RWPE1 (cell line): Measurements from ENCODE around the gene PLEKHB1.

Experiments
- CTCF ChIA-PET: fragments of 350-600 bp; sonication (Branson Sonifier 250); formaldehyde crosslinking; extraction: SDS; loops from one replicate; lab custom pipeline; 2021; lab: Yijun Ruan, JAX
- POLR2A ChIA-PET: fragments of 400-600 bp; formaldehyde crosslinking; extraction: SDS; loops from one replicate; lab custom pipeline; 2020; ENCODE audit warnings: antibody characterized with exemption; ENCODE audit not compliant: low non-redundant PET; lab: Yijun Ruan, JAX
- DNase-seq: peaks from one replicate; pipeline ENCODE4 v3.0.0; 2012; ENCODE audit warnings: low spot score
- H3K27ac ChIP-seq: fragments of 450-650 bp; 2 replicates; pipeline ENCODE4 v1.5.1; 2017
- CTCF ChIP-seq: fragments of 450-650 bp; conservative IDR thresholded peaks from 2 replicates; pipeline ENCODE4 v1.5.1; 2017; ENCODE audit warnings: low read depth, mild to moderate bottlenecking

Gene PLEKHB1

GRCh38 chr11:73633999-73634398, 12.4 kb upstream of the PLEKHB1 start:
- ChIA-PET CTCF (interaction anchor here (0.7 to 0.9 kb wide), 2 partner anchors 8 to 29 kb away, joined by 4 to 5 read pairs; no protein-coding TSS in a partner anchor), POLR2A (no interaction called here)
- DNase-seq = no peak
- TF ChIP-seq CTCF = no peak
- H3K27ac ChIP-seq = no peak overlapping the region

GRCh38 chr11:73635721-73636120, 10.7 kb upstream of the PLEKHB1 start:
- CTCF ChIA-PET = no interaction called here
- POLR2A ChIA-PET = no interaction called here

GRCh38 chr11:73636249-73636648, 10.1 kb upstream of the PLEKHB1 start:
- TF ChIP-seq CTCF = no peak
- CTCF ChIA-PET = interaction anchor here (0.5 to 1.0 kb wide), 2 partner anchors 25 to 107 kb away, joined by 4 read pairs; no protein-coding TSS in a partner anchor
- POLR2A ChIA-PET = no interaction called here
- no peak for DNase-seq
- no peak overlapping the region for H3K27ac ChIP-seq

More at GRCh38 chr11:73635721-73636120, 10.7 kb upstream of the PLEKHB1 start:
- no peak for DNase-seq
- H3K27ac ChIP-seq = no peak overlapping the region
- no peak for TF ChIP-seq CTCF

- TF ChIP-seq CTCF = no peak
- no peak for DNase-seq
- CTCF ChIA-PET = interaction anchor here (0.6 to 1.0 kb wide), 3 partner anchors 11 to 24 kb away, joined by 4 to 9 read pairs (median 4); no protein-coding TSS in a partner anchor
These were observed 9.4 kb upstream of the PLEKHB1 start for GRCh38 chr11:73637012-73637411.

DNA sequence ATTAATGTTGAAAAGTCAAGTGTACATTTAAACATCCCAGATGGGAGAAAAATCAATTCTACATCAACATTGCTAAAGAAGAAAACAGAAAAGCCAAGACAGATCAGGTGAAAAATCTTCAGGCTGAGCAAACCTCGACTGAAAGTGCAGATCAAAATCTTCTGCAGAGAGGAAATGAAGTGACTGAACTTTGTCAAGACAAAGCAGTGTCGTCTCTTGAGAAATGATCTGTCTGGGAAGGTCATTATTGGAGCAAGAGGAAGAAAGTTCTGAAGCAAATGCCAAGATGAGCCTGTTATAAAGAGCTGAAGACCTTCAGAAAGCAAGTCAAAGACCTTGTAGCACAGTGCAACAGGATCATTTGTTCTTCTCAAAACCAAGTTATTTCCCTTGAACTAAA, 5.8 kb upstream of the PLEKHB1 start:
- DNase-seq = no peak
- ChIA-PET CTCF (no interaction called here), POLR2A (no interaction called here)
- H3K27ac ChIP-seq = no peak overlapping the region
- no peak for TF ChIP-seq CTCF

More at GRCh38 chr11:73637012-73637411, 9.4 kb upstream of the PLEKHB1 start:
- H3K27ac ChIP-seq = no peak overlapping the region
- POLR2A ChIA-PET = no interaction called here

DNA sequence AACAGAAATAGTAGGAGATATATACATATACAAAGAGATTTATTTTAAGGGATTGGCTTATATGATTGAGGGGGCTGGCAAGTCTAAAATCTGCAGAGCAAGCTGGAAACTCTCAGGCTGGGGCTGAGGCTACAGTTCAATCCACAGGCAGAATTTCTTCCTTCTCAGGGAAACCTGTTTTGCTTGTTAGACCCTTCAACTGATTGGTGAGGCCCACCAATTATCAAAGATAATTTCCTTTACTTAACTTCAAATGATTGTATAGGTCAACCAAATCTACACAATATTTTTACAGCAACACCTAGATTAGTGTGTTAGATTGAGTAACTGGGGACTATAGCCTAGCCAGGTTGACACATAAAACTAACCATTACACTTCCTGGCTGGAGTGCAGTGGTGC, 4.7 kb upstream of the PLEKHB1 start:
- CTCF ChIA-PET = no interaction called here
- H3K27ac ChIP-seq = no peak overlapping the region
- POLR2A ChIA-PET = no interaction called here
- no peak for DNase-seq
- no peak for TF ChIP-seq CTCF
